RWPE2 (cell line): ENCODE measurements around the gene SLC38A6.
A peak's percentile ranks its signal among the peaks of the same experiment; 100 is the strongest.
"Not testable (repeated sequence)": the region's sequence is repeated elsewhere in the genome, so short reads cannot be mapped to it uniquely, and the experiment has no call there.

ENCODE experiments used
- ATAC-seq: fragments of 200-7000 bp; cut with Tn5 transposase; 3 replicates; pipeline ENCODE4 v1.9.1; 2021; ENCODE audit warnings: low read depth
- DNase-seq: peaks from one replicate; pipeline ENCODE4 v3.0.0-alpha.2; 2020; ENCODE audit warnings: low spot score
- H3K27ac ChIP-seq: fragments of 450-650 bp; 2 replicates; pipeline ENCODE4 v1.5.1; 2017; ENCODE audit warnings: mild to moderate bottlenecking; ENCODE audit not compliant: poor library complexity, severe bottlenecking
- H3K27me3 ChIP-seq: fragments of 250-450 bp; sonication (Bioruptor Pico); 2 replicates; pipeline ENCODE4 v1.5.1; 2021; ENCODE audit warnings: mild to moderate bottlenecking, moderate library complexity; ENCODE audit not compliant: insufficient read depth, poor library complexity, severe bottlenecking
- H3K36me3 ChIP-seq: fragments of 250-450 bp; sonication (Bioruptor Pico); 2 replicates; pipeline ENCODE4 v1.5.1; 2020; ENCODE audit warnings: low read depth, mild to moderate bottlenecking, moderate library complexity
- H3K4me1 ChIP-seq: fragments of 250-450 bp; sonication (Bioruptor Pico); 2 replicates; pipeline ENCODE4 v1.5.1; 2021; ENCODE audit warnings: mild to moderate bottlenecking, moderate library complexity; ENCODE audit not compliant: insufficient read depth, poor library complexity, severe bottlenecking
- H3K4me3 ChIP-seq: fragments of 250-450 bp; sonication (Bioruptor Pico); 2 replicates; pipeline ENCODE4 v1.5.1; 2021; ENCODE audit warnings: mild to moderate bottlenecking, moderate library complexity; ENCODE audit not compliant: severe bottlenecking
- H3K9me3 ChIP-seq: fragments of 250-450 bp; sonication (Bioruptor Pico); 2 replicates; pipeline ENCODE4 v1.5.1; 2021; ENCODE audit warnings: mild to moderate bottlenecking, moderate library complexity; ENCODE audit not compliant: severe bottlenecking
- CTCF ChIP-seq: fragments of 450-650 bp; IDR thresholded peaks from one replicate; pipeline ENCODE4 v1.5.1; 2017; ENCODE audit warnings: mild to moderate bottlenecking, moderate library complexity; ENCODE audit not compliant: poor library complexity, severe bottlenecking

Gene SLC38A6

GRCh38 chr14:61090432-61091216 lies 109.6 kb downstream of the SLC38A6 start:
- H3K27me3 ChIP-seq, result no peaks in the 10 kb centered on the region
- no peak for DNase-seq
- no peaks in the 10 kb centered on the region for H3K4me1 ChIP-seq
- no peaks in the 10 kb centered on the region for H3K36me3 ChIP-seq
- ATAC-seq, result no peak
- H3K4me3 ChIP-seq, result no peak overlapping the region
- no peak for TF ChIP-seq CTCF
- H3K9me3 ChIP-seq, result peaks cover 3% of the 10 kb centered on the region
- no peak overlapping the region for H3K27ac ChIP-seq

GRCh38 chr14:61091657-61092273 lies 110.7 kb downstream of the SLC38A6 start:
- no peak for TF ChIP-seq CTCF
- H3K27ac ChIP-seq, result no peak overlapping the region
- no peaks in the 10 kb centered on the region for H3K4me1 ChIP-seq
- no peak; the same call in 2 of the 3 replicates for ATAC-seq
- H3K9me3 ChIP-seq, result no peaks in the 10 kb centered on the region
- H3K27me3 ChIP-seq, result no peaks in the 10 kb centered on the region
- no peak for DNase-seq
- H3K36me3 ChIP-seq, result no peaks in the 10 kb centered on the region
- H3K4me3 ChIP-seq, result no peak overlapping the region

GRCh38 chr14:61098096-61098495 lies 117.1 kb downstream of the SLC38A6 start:
- not testable (repeated sequence) for H3K9me3 ChIP-seq, H3K36me3 ChIP-seq, H3K27me3 ChIP-seq, H3K4me3 ChIP-seq, DNase-seq, ATAC-seq
- peaks cover 23% of the 10 kb centered on the region for H3K4me1 ChIP-seq
- H3K27ac ChIP-seq, result peak overlapping the region; percentile 30

GRCh38 chr14:61098721-61099120 lies 117.7 kb downstream of the SLC38A6 start:
- Histone ChIP-seq H3K27me3 (no peaks in the 10 kb centered on the region), H3K9me3 (no peaks in the 10 kb centered on the region), H3K4me3 (no peak overlapping the region), H3K27ac (peak overlapping the region; percentile 30), H3K36me3 (no peaks in the 10 kb centered on the region), H3K4me1 (peaks cover 29% of the 10 kb centered on the region)
- no peak for TF ChIP-seq CTCF
- DNase-seq (no peak), ATAC-seq (peak; percentile 41)

- H3K27me3 ChIP-seq, result no peaks in the 10 kb centered on the region
- no peak overlapping the region for H3K4me3 ChIP-seq
- TF ChIP-seq CTCF, result no peak
- peak overlapping the region; percentile 30 for H3K27ac ChIP-seq
- no peaks in the 10 kb centered on the region for H3K9me3 ChIP-seq
- no peaks in the 10 kb centered on the region for H3K36me3 ChIP-seq
- ATAC-seq, result no peak
- no peak for DNase-seq
- H3K4me1 ChIP-seq, result peaks cover 34% of the 10 kb centered on the region
Observed at GRCh38 chr14:61099216-61099835, 118.3 kb downstream of the SLC38A6 start.
